ENCODE results near the gene GPR157. TPM values are rescaled to one million over a fixed set of nuclear protein-coding genes. Genes with fewer than 3 reads are reported as not detected.

GPR157 gene
- polyA plus RNA-seq, 3 donors, result 0.56 to 1.1 (median 0.72) TPM

DNA sequence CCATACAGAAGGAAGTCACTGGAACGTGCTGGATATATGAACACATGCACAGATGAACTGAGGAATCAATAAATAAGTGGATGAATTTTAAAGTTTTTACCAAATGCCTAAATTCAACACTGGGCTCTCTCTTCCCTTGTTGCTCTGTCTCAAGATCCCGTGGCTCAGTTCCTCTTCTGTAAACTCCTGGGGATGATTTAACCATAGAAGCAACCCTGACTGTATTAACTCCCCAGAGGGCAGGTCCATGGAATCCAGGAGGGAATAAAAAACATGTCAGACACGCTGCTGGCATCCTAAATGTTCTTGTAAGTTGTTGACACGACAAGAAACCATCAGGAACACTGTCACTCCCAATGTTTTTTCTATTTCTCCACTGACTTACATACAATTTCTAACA, 45.3 kb upstream of the GPR157 start:
- Histone ChIP-seq H3K4me2 (replicated peaks; ENCODE audit: extremely low read depth, low read length, poor library complexity, severe bottlenecking) (no peak overlapping the region), H3K27ac (ENCODE audit: low read depth in 1 of 2, low read length in 2 of 2) (no peak overlapping the region), H3K4me1 (ENCODE audit: control insufficient read depth in 1 of 2, insufficient read depth in 2 of 2, low read length in 2 of 2) (peaks cover 11 to 12% of the 10 kb centered on the region in 2 donors), H2AFZ (ENCODE audit: insufficient read depth, low read depth, low read length, poor library complexity, severe bottlenecking) (peak overlapping the region; percentile 1), H3K9ac (ENCODE audit: insufficient read depth, low read length, poor library complexity, severe bottlenecking) (no peak overlapping the region), H3K27me3 (ENCODE audit: control insufficient read depth in 2 of 2, insufficient read depth in 2 of 2, low read length in 2 of 2) (no peaks in the 10 kb centered on the region), H3K4me3 (replicated peaks in 1 of 3; ENCODE audit: low read depth in 2 of 3, low read length in 3 of 3) (no peak overlapping the region), H3K36me3 (replicated peaks in 1 of 2; ENCODE audit: control insufficient read depth in 1 of 2, insufficient read depth in 2 of 2, low read length in 2 of 2) (no peaks in the 10 kb centered on the region), H3K9me3 (replicated peaks in 1 of 2; ENCODE audit: control insufficient read depth in 1 of 2, insufficient read depth in 1 of 2, low read length in 2 of 2) (no peaks in the 10 kb centered on the region), H3K79me2 (ENCODE audit: insufficient read depth, low read length) (no peaks in the 10 kb centered on the region), H4K20me1 (ENCODE audit: insufficient read depth, low read length) (no peaks in the 10 kb centered on the region)
- no CpG with 5 or more reads among the region's 4 CpGs for WGBS (ENCODE audit: insufficient coverage)
- H3K4me3 Mint-ChIP-seq, result peak overlapping the region in 1 of 2 donors; percentile 55
- no peaks in the 10 kb centered on the region for H3K36me3 Mint-ChIP-seq
- peak overlapping the region in 5 of 7 donors; percentile 41 to 84 (median 53) for H3K27ac Mint-ChIP-seq
- peaks cover 12% of the 10 kb centered on the region for H3K4me1 Mint-ChIP-seq
- no peaks in the 10 kb centered on the region for H3K9me3 Mint-ChIP-seq
- DNase-seq, result peak; percentile 45 to 66 (median 54)
- TF ChIP-seq, protein P1, sequence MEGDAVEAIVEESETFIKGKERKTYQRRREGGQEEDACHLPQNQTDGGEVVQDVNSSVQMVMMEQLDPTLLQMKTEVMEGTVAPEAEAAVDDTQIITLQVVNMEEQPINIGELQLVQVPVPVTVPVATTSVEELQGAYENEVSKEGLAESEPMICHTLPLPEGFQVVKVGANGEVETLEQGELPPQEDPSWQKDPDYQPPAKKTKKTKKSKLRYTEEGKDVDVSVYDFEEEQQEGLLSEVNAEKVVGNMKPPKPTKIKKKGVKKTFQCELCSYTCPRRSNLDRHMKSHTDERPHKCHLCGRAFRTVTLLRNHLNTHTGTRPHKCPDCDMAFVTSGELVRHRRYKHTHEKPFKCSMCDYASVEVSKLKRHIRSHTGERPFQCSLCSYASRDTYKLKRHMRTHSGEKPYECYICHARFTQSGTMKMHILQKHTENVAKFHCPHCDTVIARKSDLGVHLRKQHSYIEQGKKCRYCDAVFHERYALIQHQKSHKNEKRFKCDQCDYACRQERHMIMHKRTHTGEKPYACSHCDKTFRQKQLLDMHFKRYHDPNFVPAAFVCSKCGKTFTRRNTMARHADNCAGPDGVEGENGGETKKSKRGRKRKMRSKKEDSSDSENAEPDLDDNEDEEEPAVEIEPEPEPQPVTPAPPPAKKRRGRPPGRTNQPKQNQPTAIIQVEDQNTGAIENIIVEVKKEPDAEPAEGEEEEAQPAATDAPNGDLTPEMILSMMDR (IDR thresholded peaks at IDR 0.05), result no peak
- peaks cover 3 to 11% (median 7%) of the 10 kb centered on the region in 3 donors for H3K27me3 Mint-ChIP-seq (ENCODE audit: low read depth in 3 of 3)
- intact Hi-C loops (cut with micrococcal nuclease), result no loop called here

DNA sequence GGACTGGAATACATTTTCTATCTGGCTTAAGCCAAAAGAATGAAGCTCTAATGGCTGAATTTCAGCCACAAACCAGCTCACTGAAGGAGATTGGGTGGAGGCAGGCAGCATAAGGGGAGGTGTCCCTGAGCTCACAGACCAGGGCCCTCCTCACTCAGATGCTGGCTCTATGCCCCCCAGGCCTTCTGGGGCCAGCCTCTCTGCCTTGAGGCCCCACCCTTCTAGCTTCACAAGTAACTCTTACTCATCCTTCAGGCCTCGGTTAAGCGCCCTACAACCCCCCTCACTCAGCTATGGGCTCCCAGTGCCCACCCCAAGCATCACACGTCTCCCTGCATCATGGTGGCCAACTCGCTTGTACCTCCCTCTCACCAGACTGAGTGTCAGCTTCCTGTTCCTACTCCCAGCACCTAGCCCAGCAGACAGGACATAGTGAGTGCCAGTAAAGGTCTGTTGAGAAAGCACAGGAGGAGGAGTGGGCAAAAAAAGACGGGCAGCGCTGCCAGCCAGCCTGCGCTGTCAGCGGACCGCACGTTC, 40.8 kb upstream of the GPR157 start:
- intact Hi-C loops (cut with micrococcal nuclease), result no loop called here
- WGBS (ENCODE audit: insufficient coverage), result 93% methylated on average over 7 of the region's 10 CpGs
- Mint-ChIP-seq H3K4me3 (no peak overlapping the region), H3K27ac (no peak overlapping the region), H3K9me3 (no peaks in the 10 kb centered on the region), H3K4me1 (peaks cover 14% of the 10 kb centered on the region), H3K27me3 (ENCODE audit: low read depth in 3 of 3) (peaks cover 1 to 6% (median 2%) of the 10 kb centered on the region in 3 donors), H3K36me3 (no peaks in the 10 kb centered on the region)
- H3K79me2 ChIP-seq (ENCODE audit: insufficient read depth, low read length), result no peaks in the 10 kb centered on the region
- no peaks in the 10 kb centered on the region for H3K27me3 ChIP-seq (ENCODE audit: control insufficient read depth in 2 of 2, insufficient read depth in 2 of 2, low read length in 2 of 2)
- peaks cover 13% of the 10 kb centered on the region in 2 donors for H3K4me1 ChIP-seq (ENCODE audit: control insufficient read depth in 1 of 2, insufficient read depth in 2 of 2, low read length in 2 of 2)
- no peak overlapping the region for H3K4me2 ChIP-seq (replicated peaks; ENCODE audit: extremely low read depth, low read length, poor library complexity, severe bottlenecking)
- H3K36me3 ChIP-seq (replicated peaks in 1 of 2; ENCODE audit: control insufficient read depth in 1 of 2, insufficient read depth in 2 of 2, low read length in 2 of 2), result no peaks in the 10 kb centered on the region
- H3K4me3 ChIP-seq (replicated peaks in 1 of 3; ENCODE audit: low read depth in 2 of 3, low read length in 3 of 3), result no peak overlapping the region
- no peaks in the 10 kb centered on the region for H3K9me3 ChIP-seq (replicated peaks in 1 of 2; ENCODE audit: control insufficient read depth in 1 of 2, insufficient read depth in 1 of 2, low read length in 2 of 2)
- no peak for DNase-seq
- TF ChIP-seq, protein P1 (IDR thresholded peaks at IDR 0.05), result no peak
- no peak overlapping the region for H3K9ac ChIP-seq (ENCODE audit: insufficient read depth, low read length, poor library complexity, severe bottlenecking)
- H4K20me1 ChIP-seq (ENCODE audit: insufficient read depth, low read length), result no peaks in the 10 kb centered on the region
- no peak overlapping the region for H2AFZ ChIP-seq (ENCODE audit: insufficient read depth, low read depth, low read length, poor library complexity, severe bottlenecking)
- no peak overlapping the region for H3K27ac ChIP-seq (ENCODE audit: low read depth in 1 of 2, low read length in 2 of 2)
